Adipocyte (in vitro differentiated cells): ENCODE results near the gene TMPRSS11A.

Experiments used
- DNase-seq: peaks from one replicate; pipeline ENCODE4 v3.0.0-alpha.2; 2015; ENCODE audit warnings: low read depth
- H3K27me3 ChIP-seq: replicated peaks from 2 replicates; pipeline ENCODE4 v1.7.0; 2013; ENCODE audit warnings: mild to moderate bottlenecking, low read length, moderate library complexity; ENCODE audit not compliant: control insufficient read depth, insufficient read depth
- H3K36me3 ChIP-seq: 2 replicates; pipeline ENCODE4 v1.7.0; 2013; ENCODE audit warnings: low read length, mild to moderate bottlenecking, moderate library complexity; ENCODE audit not compliant: control insufficient read depth, insufficient read depth, severe bottlenecking
- H3K4me1 ChIP-seq: 2 replicates; pipeline ENCODE4 v1.7.0; 2013; ENCODE audit warnings: mild to moderate bottlenecking, low read length, moderate library complexity; ENCODE audit not compliant: control insufficient read depth, insufficient read depth
- H3K4me3 ChIP-seq: 2 replicates; pipeline ENCODE4 v1.7.0; 2013; ENCODE audit warnings: mild to moderate bottlenecking, low read length, moderate library complexity
- H3K9ac ChIP-seq: 2 replicates; pipeline ENCODE4 v1.7.0; 2013; ENCODE audit warnings: mild to moderate bottlenecking, low read length, moderate library complexity
- H3K9me3 ChIP-seq: 2 replicates; pipeline ENCODE4 v1.7.0; 2013; ENCODE audit warnings: mild to moderate bottlenecking, low read length, moderate library complexity; ENCODE audit not compliant: control insufficient read depth

TMPRSS11A gene

DNA sequence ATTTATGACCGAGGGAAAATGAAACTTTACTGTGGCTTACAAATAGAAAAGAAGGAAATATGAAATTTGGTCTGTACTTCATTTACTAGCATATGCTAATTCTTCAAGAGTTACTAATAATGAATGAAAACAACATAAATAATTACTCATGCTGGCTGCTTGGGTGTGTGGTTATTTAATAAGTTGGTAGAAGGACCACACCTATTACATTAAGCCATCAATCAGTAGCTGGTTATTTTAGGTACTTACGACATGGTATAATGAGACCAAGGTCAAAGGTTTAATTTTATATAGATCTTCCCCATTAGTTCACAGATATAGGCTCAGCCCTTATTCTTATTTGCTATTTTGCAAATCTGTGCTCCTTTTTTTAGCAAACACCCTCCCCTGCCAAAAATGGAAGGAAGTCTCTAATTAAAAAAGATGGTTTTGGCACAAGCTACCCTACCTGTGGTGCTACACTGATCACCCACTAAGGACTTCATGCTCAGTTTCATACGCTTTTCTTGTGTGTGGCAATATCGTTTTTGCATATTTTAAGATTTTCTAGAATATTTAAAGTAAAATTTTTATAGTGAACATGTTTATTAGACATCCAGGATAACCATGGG, 93.6 kb downstream of the TMPRSS11A start:
- no peak overlapping the region for H3K4me3 ChIP-seq
- no peaks in the 10 kb centered on the region for H3K27me3 ChIP-seq
- peaks cover 3% of the 10 kb centered on the region for H3K9me3 ChIP-seq
- no peak overlapping the region for H3K9ac ChIP-seq
- H3K4me1 ChIP-seq = peaks cover 28% of the 10 kb centered on the region
- H3K36me3 ChIP-seq = no peaks in the 10 kb centered on the region
- DNase-seq = no peak

DNA sequence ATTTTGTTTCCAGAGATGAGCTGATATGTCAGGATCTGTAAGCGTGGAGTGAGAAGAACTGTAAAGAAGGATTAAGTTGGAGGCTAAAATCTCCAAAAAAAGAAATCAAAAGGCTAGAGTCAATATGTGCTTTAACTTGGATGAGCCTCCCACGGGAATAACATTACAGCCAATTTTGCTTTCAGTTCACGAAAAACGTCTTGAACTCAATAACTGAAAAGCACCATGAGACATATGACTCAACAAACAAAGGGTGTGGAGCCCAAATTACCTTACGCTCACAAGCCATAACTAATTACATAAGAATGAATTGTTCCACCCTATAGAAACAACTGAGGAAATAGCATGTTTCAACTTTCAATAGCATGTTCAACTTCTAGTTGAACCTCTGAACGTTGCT, 101.8 kb downstream of the TMPRSS11A start:
- peak overlapping the region; percentile 64 for H3K4me3 ChIP-seq
- peaks cover 8% of the 10 kb centered on the region for H3K4me1 ChIP-seq
- H3K9ac ChIP-seq = peak overlapping the region; percentile 0
- H3K27me3 ChIP-seq = no peaks in the 10 kb centered on the region
- H3K9me3 ChIP-seq = no peaks in the 10 kb centered on the region
- H3K36me3 ChIP-seq = no peaks in the 10 kb centered on the region
- no peak for DNase-seq
